Kidney epithelial cell (primary cell): ENCODE results near the gene LTBP2. TPM values are rescaled to one million over a fixed set of nuclear protein-coding genes. Genes with fewer than 3 reads are reported as not detected.

ENCODE experiments used
- DNase-seq: peaks from one replicate; pipeline ENCODE4 v3.0.0-alpha.2; 2010; ENCODE audit warnings: low read depth
- H3K27me3 ChIP-seq: 2 replicates; pipeline ENCODE4 v1.6.0; 2011; ENCODE audit warnings: low read length; ENCODE audit not compliant: control insufficient read depth, insufficient read depth
- H3K36me3 ChIP-seq: 2 replicates; pipeline ENCODE4 v1.5.1; 2011; ENCODE audit warnings: low read length; ENCODE audit not compliant: control insufficient read depth, insufficient read depth
- H3K4me3 ChIP-seq: 2 replicates; pipeline ENCODE4 v1.5.1; 2011; ENCODE audit warnings: low read depth, mild to moderate bottlenecking, control low read depth, low read length
- total RNA-seq: library from RNA; depleted of rRNA; stranded (reverse); fragments of >200 nt; gene quantifications from 2 replicates; pipeline ENCODE4 v1.2.3, GENCODE V29; 2015
- TF ChIP-seq, protein P1 (sequence below): IDR thresholded peaks from 2 replicates; pipeline ENCODE4 v1.5.1; 2011; ENCODE audit warnings: mild to moderate bottlenecking, moderate library complexity, low read length, control low read depth, inconsistent platforms; ENCODE audit not compliant: insufficient read depth, poor library complexity, severe bottlenecking

The LTBP2 gene
- total RNA-seq, 1 donor from 2014 or later: 69.5 TPM

DNA sequence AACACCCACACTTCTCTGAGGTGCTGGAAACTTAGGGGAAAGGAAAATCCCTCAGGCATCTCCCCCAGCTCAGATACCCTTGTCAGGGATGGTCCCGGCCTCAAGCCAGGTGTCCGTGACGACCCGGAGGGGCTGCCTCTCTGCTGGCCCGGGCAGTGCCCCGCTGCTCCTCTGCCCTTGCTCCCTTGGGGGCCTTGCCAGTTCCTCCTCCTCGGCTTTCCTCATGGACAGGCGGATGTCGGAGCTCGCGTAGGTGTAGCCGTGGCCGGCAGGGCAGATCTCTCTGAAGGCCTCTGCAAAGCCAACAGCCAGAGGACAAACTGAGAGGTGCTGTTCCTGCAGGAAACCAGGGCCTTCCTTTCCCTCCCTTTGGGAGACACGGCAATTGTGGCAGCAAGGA lies 83.6 kb downstream of the LTBP2 start:
- Histone ChIP-seq H3K36me3 (no peaks in the 10 kb centered on the region), H3K27me3 (no peaks in the 10 kb centered on the region), H3K4me3 (no peak overlapping the region)
- no peak for DNase-seq
- TF ChIP-seq, protein P1, sequence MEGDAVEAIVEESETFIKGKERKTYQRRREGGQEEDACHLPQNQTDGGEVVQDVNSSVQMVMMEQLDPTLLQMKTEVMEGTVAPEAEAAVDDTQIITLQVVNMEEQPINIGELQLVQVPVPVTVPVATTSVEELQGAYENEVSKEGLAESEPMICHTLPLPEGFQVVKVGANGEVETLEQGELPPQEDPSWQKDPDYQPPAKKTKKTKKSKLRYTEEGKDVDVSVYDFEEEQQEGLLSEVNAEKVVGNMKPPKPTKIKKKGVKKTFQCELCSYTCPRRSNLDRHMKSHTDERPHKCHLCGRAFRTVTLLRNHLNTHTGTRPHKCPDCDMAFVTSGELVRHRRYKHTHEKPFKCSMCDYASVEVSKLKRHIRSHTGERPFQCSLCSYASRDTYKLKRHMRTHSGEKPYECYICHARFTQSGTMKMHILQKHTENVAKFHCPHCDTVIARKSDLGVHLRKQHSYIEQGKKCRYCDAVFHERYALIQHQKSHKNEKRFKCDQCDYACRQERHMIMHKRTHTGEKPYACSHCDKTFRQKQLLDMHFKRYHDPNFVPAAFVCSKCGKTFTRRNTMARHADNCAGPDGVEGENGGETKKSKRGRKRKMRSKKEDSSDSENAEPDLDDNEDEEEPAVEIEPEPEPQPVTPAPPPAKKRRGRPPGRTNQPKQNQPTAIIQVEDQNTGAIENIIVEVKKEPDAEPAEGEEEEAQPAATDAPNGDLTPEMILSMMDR: no peak

DNA sequence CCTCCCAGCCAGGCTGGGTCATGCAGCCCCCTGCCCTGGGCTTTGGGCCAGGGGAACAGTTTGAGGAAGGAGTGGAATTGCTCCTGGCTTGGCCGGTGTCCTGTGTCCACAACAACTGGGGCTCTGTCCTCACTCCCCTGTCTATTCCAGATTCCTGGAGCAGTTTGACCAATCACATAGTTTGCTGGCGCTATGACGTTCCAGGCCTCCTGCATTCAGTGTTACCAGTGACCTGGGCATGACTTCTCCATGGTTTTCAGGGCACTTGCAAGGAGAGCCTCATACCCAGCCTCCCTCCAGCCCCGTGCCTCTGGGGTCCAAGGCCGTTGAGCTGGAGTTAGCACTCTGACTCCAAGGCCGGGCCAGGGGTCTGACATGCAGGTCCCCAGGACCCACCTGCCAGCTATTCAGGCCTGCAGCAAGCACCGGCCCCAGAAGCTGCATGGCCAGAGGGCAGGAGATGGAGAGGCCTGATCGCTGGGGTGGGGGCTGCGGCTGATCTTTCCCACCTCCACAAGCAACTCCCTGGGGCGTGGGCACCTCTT lies 84.2 kb downstream of the LTBP2 start:
- TF ChIP-seq, protein P1: no peak
- no peaks in the 10 kb centered on the region for H3K27me3 ChIP-seq
- H3K36me3 ChIP-seq: no peaks in the 10 kb centered on the region
- H3K4me3 ChIP-seq: no peak overlapping the region
- DNase-seq: no peak

DNA sequence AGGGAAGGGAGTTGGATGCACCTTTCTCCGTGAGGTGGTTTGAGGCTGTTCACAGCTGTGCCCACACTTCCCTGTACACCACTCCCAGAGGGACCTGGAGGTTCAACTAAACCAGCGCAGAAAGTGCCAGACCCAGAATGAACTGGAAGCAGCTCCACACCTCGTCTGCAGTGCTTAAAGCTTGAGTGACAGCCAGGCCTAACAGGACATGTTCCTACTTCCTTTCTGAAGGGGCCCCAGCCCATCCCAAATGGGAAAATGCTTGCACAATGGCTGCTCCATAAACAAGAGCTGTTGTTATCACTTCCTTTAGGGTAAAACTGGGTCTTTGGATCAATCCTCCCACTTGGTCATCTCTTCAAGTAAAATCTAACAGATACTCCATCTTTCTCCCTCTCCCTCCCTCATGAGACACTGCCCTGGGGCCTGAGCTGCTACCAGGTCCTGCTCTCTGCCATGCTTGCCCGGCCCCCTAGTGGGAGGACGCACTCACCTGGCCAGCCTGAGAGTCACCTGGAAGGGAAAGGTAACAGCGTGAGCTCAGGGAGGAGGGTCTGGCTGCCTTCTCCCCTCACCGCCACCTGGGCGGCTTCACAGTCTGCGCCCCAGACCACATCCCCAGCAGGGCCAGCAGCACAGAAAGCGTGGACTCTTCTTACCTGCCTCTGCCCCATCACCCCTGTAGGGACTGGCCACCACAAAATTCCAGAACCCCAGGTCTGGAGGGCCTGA lies 85.0 kb downstream of the LTBP2 start:
- TF ChIP-seq, protein P1: no peak
- Histone ChIP-seq H3K4me3 (no peak overlapping the region), H3K36me3 (no peaks in the 10 kb centered on the region), H3K27me3 (no peaks in the 10 kb centered on the region)
- DNase-seq: no peak

DNA sequence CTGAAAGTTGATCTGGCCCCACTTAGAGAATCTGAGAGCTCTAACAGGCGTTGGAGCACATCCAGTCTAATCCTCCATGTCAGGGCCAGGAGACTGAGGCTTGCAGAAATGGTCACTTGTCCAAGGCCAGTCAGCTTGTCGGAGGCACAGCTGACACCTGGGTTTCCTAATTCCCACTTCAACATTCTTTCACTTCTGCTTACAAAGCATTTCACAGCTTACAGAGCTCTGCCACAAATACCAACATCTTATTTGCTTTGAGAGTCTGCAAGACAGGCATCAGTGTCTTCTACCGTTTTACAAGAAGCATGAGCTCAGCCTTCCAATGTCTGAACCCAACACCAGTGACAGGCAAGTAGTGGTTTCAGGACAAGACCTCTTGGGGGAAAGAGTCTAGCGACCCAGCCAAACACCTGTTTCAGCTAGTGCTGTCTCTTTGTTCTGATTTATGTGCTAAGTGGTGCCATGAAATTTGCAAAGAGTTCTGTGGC lies 86.6 kb downstream of the LTBP2 start:
- TF ChIP-seq, protein P1: no peak
- Histone ChIP-seq H3K4me3 (no peak overlapping the region), H3K27me3 (no peaks in the 10 kb centered on the region), H3K36me3 (no peaks in the 10 kb centered on the region)
- no peak for DNase-seq

DNA sequence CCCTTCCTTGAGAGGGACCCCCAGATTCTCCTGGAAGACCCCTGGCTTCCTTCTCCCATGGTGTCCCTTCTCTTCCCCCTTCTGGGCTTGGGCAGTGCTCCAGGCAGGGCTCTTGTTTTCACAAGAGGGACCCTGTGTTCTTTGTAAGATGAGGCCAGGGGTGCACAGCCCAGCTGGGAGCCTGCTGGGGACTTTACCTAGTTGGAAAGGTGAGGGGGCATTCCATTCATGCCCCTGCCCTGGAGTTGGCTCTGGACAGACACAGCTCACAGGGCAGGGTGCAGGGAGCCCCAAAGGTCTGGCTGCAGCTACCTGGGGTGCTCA lies 87.3 kb downstream of the LTBP2 start:
- H3K4me3 ChIP-seq: no peak overlapping the region
- H3K36me3 ChIP-seq: no peaks in the 10 kb centered on the region
- TF ChIP-seq, protein P1: no peak
- no peak for DNase-seq
- H3K27me3 ChIP-seq: no peaks in the 10 kb centered on the region
